SK-N-SH (cell line): ENCODE data around the gene CYFIP1. TPM values are rescaled to one million over a fixed set of nuclear protein-coding genes. Genes with fewer than 3 reads are reported as not detected.

Experiments
- CTCF ChIA-PET: fragments of 300-600, 350-600 bp; formaldehyde crosslinking; extraction: SDS; loops from one replicate; lab custom pipeline; 2021; lab: Yijun Ruan, JAX
- POLR2A ChIA-PET: fragments of 350-600 bp; sonication (Branson Sonifier 250); formaldehyde crosslinking; extraction: SDS; loops from one replicate; lab custom pipeline; 2020; ENCODE audit warnings: antibody characterized with exemption, inconsistent platforms; lab: Yijun Ruan, JAX
- DNase-seq: peaks from one replicate; pipeline ENCODE4 v3.0.0; 2012
- H2AFZ ChIP-seq: fragments of 200-600 bp; sonication (generic); 2 replicates; pipeline ENCODE4 v1.8.1; 2016; ENCODE audit warnings: antibody characterized with exemption, mild to moderate bottlenecking, low read depth
- H3F3A ChIP-seq: fragments of 200-600 bp; sonication (generic); replicated peaks from 2 replicates; pipeline ENCODE3; 2016; ENCODE audit warnings: antibody characterized with exemption, mild to moderate bottlenecking; ENCODE audit not compliant: insufficient read depth
- H3K27ac ChIP-seq, 2 experiments: fragments of 200-500 bp in 1 of 2; fragments of 200-600 bp in 1 of 2; sonication (Bioruptor generic) in 1 of 2; sonication (generic), shearing (Covaris generic) in 1 of 2; 2 replicates each; pipeline versions ENCODE4 v1.5.1 to v1.6.1; 2014 to 2016; ENCODE audit warnings: low read depth in 2 of 2, inconsistent platforms in 1 of 2, low read length in 1 of 2, mild to moderate bottlenecking in 1 of 2, mixed read lengths in 1 of 2
- H3K27me3 ChIP-seq: fragments of 200-600 bp; sonication (generic), shearing (Covaris generic); 2 replicates; pipeline ENCODE4 v1.6.1; 2016; ENCODE audit warnings: mixed run types; ENCODE audit not compliant: insufficient read depth
- H3K36me3 ChIP-seq, 2 experiments: fragments of 200-500 bp in 1 of 2; fragments of 200-600 bp in 1 of 2; sonication (Bioruptor generic) in 1 of 2; sonication (generic) in 1 of 2; replicated peaks in 1 of 2; 2 replicates each; pipeline versions ENCODE3 to v1.5.1; 2014 to 2016; ENCODE audit warnings: low read length in 1 of 2, mild to moderate bottlenecking in 1 of 2; ENCODE audit not compliant: insufficient read depth in 2 of 2, control insufficient read depth in 1 of 2
- H3K4me1 ChIP-seq, 2 experiments: fragments of 200-500 bp in 1 of 2; fragments of 200-600 bp in 1 of 2; sonication (Bioruptor generic) in 1 of 2; sonication (generic), shearing (Covaris generic) in 1 of 2; 2 replicates each; pipeline versions ENCODE4 v1.5.1 to v1.6.1; 2014 to 2016; ENCODE audit warnings: low read depth in 1 of 2, low read length in 1 of 2, mixed run types in 1 of 2; ENCODE audit not compliant: insufficient read depth in 2 of 2, control insufficient read depth in 1 of 2
- H3K4me2 ChIP-seq: fragments of 200-600 bp; sonication (generic), shearing (Covaris generic); 2 replicates; pipeline ENCODE4 v1.6.1; 2017; ENCODE audit warnings: mixed run types
- H3K4me3 ChIP-seq, 2 experiments: fragments of 200-500 bp in 1 of 2; fragments of 200-600 bp in 1 of 2; sonication (Bioruptor generic) in 1 of 2; sonication (generic), shearing (Covaris generic) in 1 of 2; 2 replicates each; pipeline versions ENCODE4 v1.5.1 to v1.8.1; 2014 to 2016; ENCODE audit warnings: low read depth in 2 of 2, inconsistent platforms in 1 of 2, low read length in 1 of 2, mild to moderate bottlenecking in 1 of 2, mixed read lengths in 1 of 2, moderate library complexity in 1 of 2
- H3K79me2 ChIP-seq: fragments of 200-600 bp; sonication (generic); 2 replicates; pipeline ENCODE4 v1.8.1; 2017; ENCODE audit warnings: mild to moderate bottlenecking; ENCODE audit not compliant: insufficient read depth
- H3K9ac ChIP-seq: fragments of 200-600 bp; sonication (generic); 2 replicates; pipeline ENCODE4 v1.6.1; 2017; ENCODE audit warnings: mixed run types
- H3K9me2 ChIP-seq: fragments of 200-600 bp; sonication (generic); 2 replicates; pipeline ENCODE4 v1.6.1; 2017; ENCODE audit warnings: mixed run types
- H3K9me3 ChIP-seq: fragments of 200-600 bp; sonication (generic); 2 replicates; pipeline ENCODE4 v1.6.1; 2017; ENCODE audit warnings: mixed run types, mild to moderate bottlenecking, moderate library complexity
- H4K20me1 ChIP-seq: fragments of 200-600 bp; sonication (generic); 2 replicates; pipeline ENCODE4 v1.6.1; 2017; ENCODE audit warnings: mild to moderate bottlenecking, mixed run types; ENCODE audit not compliant: insufficient read depth
- ELF1 ChIP-seq: IDR thresholded peaks from 2 replicates; pipeline ENCODE4 v1.4.0; 2012
- EP300 ChIP-seq, 2 experiments: IDR thresholded peaks; 2 replicates each; pipeline versions ENCODE4 v1.4.0 to v1.6.1; 2012; ENCODE audit warnings: borderline replicate concordance in 1 of 2, low read depth in 1 of 2, low read length in 1 of 2
- FOXJ3 ChIP-seq: sonication (generic); formaldehyde crosslinking; IDR thresholded peaks from 2 replicates; pipeline ENCODE4 v1.5.1; 2020; ENCODE audit warnings: mild to moderate bottlenecking, missing genetic modification reagents
- FOXM1 ChIP-seq: IDR thresholded peaks from 2 replicates; pipeline ENCODE4 v1.4.0; 2012; ENCODE audit warnings: low read depth, mild to moderate bottlenecking
- GABPA ChIP-seq: IDR thresholded peaks from 2 replicates; pipeline ENCODE4 v1.4.0; 2012; ENCODE audit warnings: low read depth, mild to moderate bottlenecking
- JUND ChIP-seq: IDR thresholded peaks from 2 replicates; pipeline ENCODE4 v1.4.0; 2012
- NFIC ChIP-seq: IDR thresholded peaks from 2 replicates; pipeline ENCODE4 v1.4.0; 2012; ENCODE audit warnings: borderline replicate concordance
- POLR2AphosphoS5 ChIP-seq: IDR thresholded peaks from 2 replicates; pipeline ENCODE4 v1.6.1; 2012; ENCODE audit warnings: low read depth, low read length
- RAD21 ChIP-seq: IDR thresholded peaks from 2 replicates; pipeline ENCODE4 v1.6.1; 2012; ENCODE audit warnings: mild to moderate bottlenecking, low read length
- SIN3A ChIP-seq: IDR thresholded peaks from 2 replicates; pipeline ENCODE4 v1.6.1; 2012; ENCODE audit warnings: low read depth, mild to moderate bottlenecking, low read length, moderate library complexity, borderline replicate concordance
- SMC3 ChIP-seq: IDR thresholded peaks from 2 replicates; pipeline ENCODE4 v1.6.1; 2012; ENCODE audit warnings: low read depth, low read length, improper control_type of control experiment
- YY1 ChIP-seq: IDR thresholded peaks from 2 replicates; pipeline ENCODE4 v1.4.0; 2012; ENCODE audit warnings: low read depth, mild to moderate bottlenecking
- ZBTB33 ChIP-seq: IDR thresholded peaks from 2 replicates; pipeline ENCODE4 v1.4.0; 2012; ENCODE audit warnings: low read depth, borderline replicate concordance
- WGBS: methylation state at CpG from one replicate; pipeline ENCODE4 v1.1.6; 2017; ENCODE audit warnings: low lambda C conversion rate; 5-methylcytosine and 5-hydroxymethylcytosine counted together
- polyA plus RNA-seq, 3 experiments: library from polyadenylated mRNA; depleted of rRNA; stranded (reverse); fragments of >200 nt; gene quantifications; 2 replicates each; pipeline ENCODE4 v1.2.3, GENCODE V29; 2012
- TF ChIP-seq, protein P1 (sequence below): fragments of 150-350 bp; IDR thresholded peaks from 2 replicates; pipeline ENCODE4 v1.6.1; 2017; ENCODE audit warnings: antibody characterized with exemption, low read length, low read depth, borderline replicate concordance
- TF ChIP-seq, protein P2 (sequence below): IDR thresholded peaks from 2 replicates; pipeline ENCODE4 v1.4.0; 2012; ENCODE audit warnings: low read depth
- TF ChIP-seq, protein P3 (sequence below): fragments of 150-350 bp; IDR thresholded peaks from 2 replicates; pipeline ENCODE4 v1.6.1; 2016; ENCODE audit warnings: mild to moderate bottlenecking, low read depth, low read length
- TF ChIP-seq, protein P4 (sequence below): IDR thresholded peaks from 2 replicates; pipeline ENCODE4 v1.6.1; 2012; ENCODE audit warnings: mild to moderate bottlenecking, low read depth, low read length, moderate library complexity

Gene CYFIP1
- polyA plus RNA-seq, 1 of the 3 experiments (the other 2 are of a cell fraction), result 53.4 TPM

GRCh38 chr15:22845289-22845900, 134.8 kb downstream of the CYFIP1 start:
- H3K4me3 ChIP-seq, result no peak overlapping the region; a peak in 1 of 4 replicates
- peaks cover 44% of the 10 kb centered on the region for H4K20me1 ChIP-seq
- H3K4me1 ChIP-seq, result peaks cover 6 to 8% of the 10 kb centered on the region in 2 experiments; a peak in 2 of 4 replicates
- CTCF ChIA-PET, result interaction anchor here (0.6 kb wide), 1 partner anchor 86 kb away, joined by 3 read pairs; no protein-coding TSS in a partner anchor
- H3F3A ChIP-seq, result peaks cover 13% of the 10 kb centered on the region
- peaks cover 12 to 38% of the 10 kb centered on the region in 2 experiments for H3K36me3 ChIP-seq
- no peak overlapping the region for H2AFZ ChIP-seq
- H3K9me3 ChIP-seq, result no peaks in the 10 kb centered on the region
- H3K9me2 ChIP-seq, result no peaks in the 10 kb centered on the region
- POLR2A ChIA-PET, result no interaction called here
- no peak overlapping the region for H3K4me2 ChIP-seq
- DNase-seq, result no peak
- H3K27me3 ChIP-seq, result no peaks in the 10 kb centered on the region
- WGBS, result 64% methylated on average over 2 of the region's 2 CpGs
- no peak overlapping the region; a peak in 1 of 4 replicates for H3K27ac ChIP-seq
- H3K9ac ChIP-seq, result no peak overlapping the region
- peaks cover 99% of the 10 kb centered on the region for H3K79me2 ChIP-seq
- no peak for TF ChIP-seq ZBTB33
- no peak for TF ChIP-seq GABPA
- no peak for TF ChIP-seq NFIC
- TF ChIP-seq, protein P1, sequence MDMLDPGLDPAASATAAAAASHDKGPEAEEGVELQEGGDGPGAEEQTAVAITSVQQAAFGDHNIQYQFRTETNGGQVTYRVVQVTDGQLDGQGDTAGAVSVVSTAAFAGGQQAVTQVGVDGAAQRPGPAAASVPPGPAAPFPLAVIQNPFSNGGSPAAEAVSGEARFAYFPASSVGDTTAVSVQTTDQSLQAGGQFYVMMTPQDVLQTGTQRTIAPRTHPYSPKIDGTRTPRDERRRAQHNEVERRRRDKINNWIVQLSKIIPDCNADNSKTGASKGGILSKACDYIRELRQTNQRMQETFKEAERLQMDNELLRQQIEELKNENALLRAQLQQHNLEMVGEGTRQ, result no peak
- no peak for TF ChIP-seq POLR2AphosphoS5
- no peak for TF ChIP-seq RAD21
- TF ChIP-seq YY1, result no peak
- no peak for TF ChIP-seq EP300 (IDR thresholded peaks at IDR 0.05; ENCODE audit: borderline replicate concordance in 1 of 2, low read depth in 1 of 2, low read length in 1 of 2)
- TF ChIP-seq, protein P2, sequence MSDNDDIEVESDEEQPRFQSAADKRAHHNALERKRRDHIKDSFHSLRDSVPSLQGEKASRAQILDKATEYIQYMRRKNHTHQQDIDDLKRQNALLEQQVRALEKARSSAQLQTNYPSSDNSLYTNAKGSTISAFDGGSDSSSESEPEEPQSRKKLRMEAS, result no peak

DNA sequence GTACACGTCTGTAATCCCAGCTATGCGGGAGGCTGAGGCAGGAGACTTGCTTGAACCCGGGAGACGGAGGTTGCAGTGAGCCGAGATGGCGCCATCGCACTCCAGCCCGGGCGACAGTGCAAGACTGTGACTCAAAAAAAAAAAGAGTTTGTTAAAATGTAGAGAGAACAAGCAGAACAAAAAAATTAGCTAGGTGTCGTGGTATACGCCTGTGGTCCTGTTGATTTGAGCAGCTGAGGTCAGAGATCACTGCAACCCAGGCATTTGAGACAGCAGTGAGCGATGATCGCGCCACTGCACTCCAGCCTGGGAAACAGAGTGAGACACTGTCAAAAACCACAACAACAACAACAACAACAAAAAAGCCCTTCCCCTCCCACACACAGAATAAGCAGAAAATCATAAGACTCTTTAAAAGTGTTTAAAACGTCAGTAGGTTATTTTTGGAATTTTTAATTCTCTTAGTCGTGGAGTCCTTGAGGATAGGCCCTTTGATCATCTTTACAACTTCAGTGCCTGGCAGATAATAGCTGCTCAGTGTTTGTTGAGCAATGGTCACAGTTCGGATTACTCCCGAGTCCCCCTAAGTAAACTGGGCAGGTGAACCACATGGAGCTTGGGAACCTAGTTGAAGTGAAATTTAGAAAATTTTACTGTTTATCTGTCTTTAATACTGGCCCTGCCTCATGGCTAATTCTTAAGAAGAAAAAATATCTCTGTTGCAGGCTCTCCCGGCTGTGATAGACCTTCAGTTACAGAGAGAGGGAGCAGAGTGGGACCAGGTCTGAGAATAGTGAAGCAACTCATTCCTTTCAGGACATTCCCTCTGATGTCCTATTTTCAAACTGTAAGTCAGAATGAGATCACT, 135.5 kb downstream of the CYFIP1 start:
- ChIA-PET POLR2A (no interaction called here), CTCF (no interaction called here)
- no peak for DNase-seq
- H3K4me1 ChIP-seq, result peaks cover 6 to 8% of the 10 kb centered on the region in 2 experiments; a peak in 2 of 4 replicates
- peaks cover 9 to 31% of the 10 kb centered on the region in 2 experiments for H3K36me3 ChIP-seq
- H3K4me3 ChIP-seq, result no peak overlapping the region
- H4K20me1 ChIP-seq, result peaks cover 39% of the 10 kb centered on the region
- H3F3A ChIP-seq, result peaks cover 13% of the 10 kb centered on the region
- H3K27ac ChIP-seq, result no peak overlapping the region
- H3K4me2 ChIP-seq, result no peak overlapping the region
- H3K27me3 ChIP-seq, result no peaks in the 10 kb centered on the region
- H2AFZ ChIP-seq, result no peak overlapping the region
- 88% methylated on average over 19 of the region's 19 CpGs for WGBS
- H3K79me2 ChIP-seq, result peaks cover 99% of the 10 kb centered on the region
- H3K9me2 ChIP-seq, result no peaks in the 10 kb centered on the region
- H3K9ac ChIP-seq, result no peak overlapping the region
- no peaks in the 10 kb centered on the region for H3K9me3 ChIP-seq
- no peak for TF ChIP-seq RAD21
- TF ChIP-seq, protein P3, sequence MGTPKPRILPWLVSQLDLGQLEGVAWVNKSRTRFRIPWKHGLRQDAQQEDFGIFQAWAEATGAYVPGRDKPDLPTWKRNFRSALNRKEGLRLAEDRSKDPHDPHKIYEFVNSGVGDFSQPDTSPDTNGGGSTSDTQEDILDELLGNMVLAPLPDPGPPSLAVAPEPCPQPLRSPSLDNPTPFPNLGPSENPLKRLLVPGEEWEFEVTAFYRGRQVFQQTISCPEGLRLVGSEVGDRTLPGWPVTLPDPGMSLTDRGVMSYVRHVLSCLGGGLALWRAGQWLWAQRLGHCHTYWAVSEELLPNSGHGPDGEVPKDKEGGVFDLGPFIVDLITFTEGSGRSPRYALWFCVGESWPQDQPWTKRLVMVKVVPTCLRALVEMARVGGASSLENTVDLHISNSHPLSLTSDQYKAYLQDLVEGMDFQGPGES, result no peak
- TF ChIP-seq FOXJ3, result no peak
- no peak for TF ChIP-seq POLR2AphosphoS5
- TF ChIP-seq FOXM1, result no peak
- no peak for TF ChIP-seq SMC3
- TF ChIP-seq, protein P2, result no peak
- no peak for TF ChIP-seq SIN3A
- TF ChIP-seq ELF1, result no peak
- no peak for TF ChIP-seq JUND
- TF ChIP-seq, protein P4, sequence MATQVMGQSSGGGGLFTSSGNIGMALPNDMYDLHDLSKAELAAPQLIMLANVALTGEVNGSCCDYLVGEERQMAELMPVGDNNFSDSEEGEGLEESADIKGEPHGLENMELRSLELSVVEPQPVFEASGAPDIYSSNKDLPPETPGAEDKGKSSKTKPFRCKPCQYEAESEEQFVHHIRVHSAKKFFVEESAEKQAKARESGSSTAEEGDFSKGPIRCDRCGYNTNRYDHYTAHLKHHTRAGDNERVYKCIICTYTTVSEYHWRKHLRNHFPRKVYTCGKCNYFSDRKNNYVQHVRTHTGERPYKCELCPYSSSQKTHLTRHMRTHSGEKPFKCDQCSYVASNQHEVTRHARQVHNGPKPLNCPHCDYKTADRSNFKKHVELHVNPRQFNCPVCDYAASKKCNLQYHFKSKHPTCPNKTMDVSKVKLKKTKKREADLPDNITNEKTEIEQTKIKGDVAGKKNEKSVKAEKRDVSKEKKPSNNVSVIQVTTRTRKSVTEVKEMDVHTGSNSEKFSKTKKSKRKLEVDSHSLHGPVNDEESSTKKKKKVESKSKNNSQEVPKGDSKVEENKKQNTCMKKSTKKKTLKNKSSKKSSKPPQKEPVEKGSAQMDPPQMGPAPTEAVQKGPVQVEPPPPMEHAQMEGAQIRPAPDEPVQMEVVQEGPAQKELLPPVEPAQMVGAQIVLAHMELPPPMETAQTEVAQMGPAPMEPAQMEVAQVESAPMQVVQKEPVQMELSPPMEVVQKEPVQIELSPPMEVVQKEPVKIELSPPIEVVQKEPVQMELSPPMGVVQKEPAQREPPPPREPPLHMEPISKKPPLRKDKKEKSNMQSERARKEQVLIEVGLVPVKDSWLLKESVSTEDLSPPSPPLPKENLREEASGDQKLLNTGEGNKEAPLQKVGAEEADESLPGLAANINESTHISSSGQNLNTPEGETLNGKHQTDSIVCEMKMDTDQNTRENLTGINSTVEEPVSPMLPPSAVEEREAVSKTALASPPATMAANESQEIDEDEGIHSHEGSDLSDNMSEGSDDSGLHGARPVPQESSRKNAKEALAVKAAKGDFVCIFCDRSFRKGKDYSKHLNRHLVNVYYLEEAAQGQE, result no peak
